Sigmoid colon (tissue), 7 donors: Measurements from ENCODE around the gene PDE1A. TPM values are rescaled to one million over a fixed set of nuclear protein-coding genes. Genes with fewer than 3 reads are reported as not detected.
A peak's percentile ranks its signal among the peaks of the same experiment; 100 is the strongest.

Experiments used
- DNase-seq: peaks from one replicate; pipeline ENCODE4 v3.0.0-alpha.2; 2019
- H3K27ac ChIP-seq, 4 donors: fragments of 200-600 bp; sonication (generic); one replicate each; pipeline ENCODE4 v1.5.1; 2016 to 2019; ENCODE audit warnings: mild to moderate bottlenecking in 1 of 4
- H3K27me3 ChIP-seq, 3 donors: fragments of 200-600 bp; sonication (generic); one replicate each; pipeline ENCODE4 v1.5.1; 2019; ENCODE audit warnings: mild to moderate bottlenecking in 1 of 3
- H3K36me3 ChIP-seq, 4 donors: fragments of 200-600 bp; sonication (generic); one replicate each; pipeline ENCODE4 v1.5.1; 2016 to 2019
- H3K4me1 ChIP-seq, 4 donors: fragments of 200-600 bp; sonication (generic); one replicate each; pipeline ENCODE4 v1.5.1; 2017 to 2019
- H3K4me3 ChIP-seq, 4 donors: fragments of 200-600 bp; sonication (generic); one replicate each; pipeline ENCODE4 v1.5.1; 2017 to 2019; ENCODE audit warnings: mild to moderate bottlenecking in 2 of 4, moderate library complexity in 1 of 4
- H3K9me3 ChIP-seq, 4 donors: fragments of 200-600 bp in 3 of 4; sonication (generic) in 3 of 4; one replicate each; pipeline versions ENCODE4 v1.5.1 to v1.6.1; 2013 to 2019
- CTCF ChIP-seq, 4 experiments: fragments of 450-650 bp in 3 of 4; fragments of 200-600 bp in 1 of 4; IDR thresholded peaks; one replicate each; pipeline ENCODE4 v1.5.1; 2016 to 2019; ENCODE audit warnings: antibody characterized with exemption in 4 of 4, mild to moderate bottlenecking in 3 of 4, moderate library complexity in 2 of 4
- EP300 ChIP-seq, 4 donors: sonication (generic); formaldehyde crosslinking; IDR thresholded peaks; one replicate each; pipeline ENCODE4 v1.6.1; 2017; ENCODE audit warnings: antibody characterized with exemption in 4 of 4
- POLR2A ChIP-seq, 2 donors: fragments of 450-650 bp; IDR thresholded peaks; one replicate each; pipeline ENCODE4 v1.6.1; 2016; ENCODE audit warnings: antibody characterized with exemption in 2 of 2, mild to moderate bottlenecking in 2 of 2, moderate library complexity in 2 of 2
- POLR2AphosphoS5 ChIP-seq, 4 donors: sonication (generic); formaldehyde crosslinking; IDR thresholded peaks; one replicate each; pipeline ENCODE4 v1.6.1; 2017; ENCODE audit warnings: antibody characterized with exemption in 4 of 4
- WGBS, 2 donors: extraction: QIAGEN DNeasy Blood & Tissue Kit; methylation state at CpG; one replicate each; pipeline ENCODE4 v1.1.7; 2013; 5-methylcytosine and 5-hydroxymethylcytosine counted together
- intact Hi-C: fragments of 100-400 bp; cut with DNase I; formaldehyde crosslinking; loops from one replicate; pipeline ENCODE4 v1.15.1; 2023
- polyA plus RNA-seq, 3 donors: library from polyadenylated mRNA; stranded (reverse); fragments of 200-250 nt; gene quantifications; one replicate each; pipeline ENCODE4 v1.2.3, GENCODE V29; 2013
- total RNA-seq, 4 donors: library from RNA; depleted of rRNA; stranded (reverse); fragments of >200 nt; gene quantifications; one replicate each; pipeline ENCODE4 v1.1.0, GENCODE V29; 2016
- donor health status: healthy with polysubstance abuse.
- donor health status: Bipolar disorder and iron deficiency.
- donor health status: healthy.

The PDE1A gene
- total and polyA plus RNA-seq, 7 donors = 0.69 to 37.1 (median 17.2) TPM

- intact Hi-C loops = no loop called here
- Histone ChIP-seq H3K4me3 (no peak overlapping the region), H3K4me1 (peaks cover 0 to 25% (median 11%) of the 10 kb centered on the region in 4 donors), H3K27me3 (no peaks in the 10 kb centered on the region), H3K27ac (peak overlapping the region; percentile 70 to 76 (median 72)), H3K9me3 (peaks cover 0 to 2% (median 0%) of the 10 kb centered on the region in 4 donors), H3K36me3 (no peaks in the 10 kb centered on the region)
- DNase-seq = peak; percentile 78
- TF ChIP-seq EP300 (IDR thresholded peaks at IDR 0.05) (no peak), POLR2AphosphoS5 (IDR thresholded peaks at IDR 0.05) (peak; percentile 38 to 78 (median 55))
- 6 to 49% methylated on average over 2 of the region's 2 CpGs for WGBS, 2 donors
Observed at GRCh38 chr2:182372661-182373060, 54.2 kb downstream of the PDE1A start.

DNA sequence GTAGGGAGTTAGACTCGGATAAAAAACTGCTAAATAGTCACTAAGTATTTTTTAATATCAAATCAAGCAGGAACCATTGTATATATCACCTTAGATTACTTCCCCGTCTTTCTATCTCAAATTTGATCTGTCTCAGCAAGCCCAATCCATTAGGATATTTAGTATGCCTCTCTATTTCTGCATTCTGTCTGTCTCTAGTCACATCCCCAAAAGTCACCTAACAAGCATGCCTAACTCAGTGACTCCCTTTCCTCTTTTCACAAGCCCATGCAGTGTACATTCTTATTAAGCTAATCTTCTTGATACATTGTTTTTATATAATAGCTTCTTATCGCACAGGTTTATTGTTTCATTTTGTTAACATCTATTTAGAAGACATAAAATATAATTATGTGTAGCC, 57.8 kb downstream of the PDE1A start:
- Histone ChIP-seq H3K27me3 (no peaks in the 10 kb centered on the region), H3K9me3 (no peaks in the 10 kb centered on the region), H3K4me1 (peaks cover 0 to 25% (median 11%) of the 10 kb centered on the region in 4 donors), H3K4me3 (no peak overlapping the region), H3K27ac (peak overlapping the region; percentile 5 to 24 (median 10)), H3K36me3 (no peaks in the 10 kb centered on the region)
- TF ChIP-seq CTCF (IDR thresholded peaks at IDR 0.05) (no peak), EP300 (IDR thresholded peaks at IDR 0.05) (no peak), POLR2AphosphoS5 (IDR thresholded peaks at IDR 0.05) (no peak), POLR2A (IDR thresholded peaks at IDR 0.05) (no peak)
- DNase-seq = no peak
- 85 to 92% methylated on average over 3 of the region's 3 CpGs for WGBS, 2 donors
- intact Hi-C loops = loop anchor here (5.0 kb wide), 1 partner anchor 53 kb away; no protein-coding TSS in a partner anchor

DNA sequence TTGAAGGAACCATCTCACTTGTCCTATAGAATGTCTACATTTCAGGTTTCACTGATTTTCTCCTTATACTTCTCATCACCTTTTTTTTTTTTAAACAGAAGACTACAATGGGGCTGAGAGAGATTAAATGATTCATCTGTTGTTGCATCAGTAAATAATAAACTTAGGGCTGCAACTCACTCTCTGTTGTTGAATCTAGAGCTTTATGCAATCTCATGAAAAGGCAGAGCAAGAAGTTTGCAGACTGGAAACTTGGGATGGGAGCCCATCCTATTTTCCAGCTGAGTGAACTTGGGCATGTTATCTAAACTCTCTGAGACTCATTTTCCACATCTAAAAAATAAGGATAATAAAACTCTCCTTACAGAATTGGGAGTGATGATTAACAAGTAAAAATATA, 58.4 kb downstream of the PDE1A start:
- no peak for DNase-seq
- TF ChIP-seq CTCF (IDR thresholded peaks at IDR 0.05) (no peak), POLR2A (IDR thresholded peaks at IDR 0.05) (no peak), POLR2AphosphoS5 (IDR thresholded peaks at IDR 0.05) (no peak), EP300 (IDR thresholded peaks at IDR 0.05) (no peak)
- peak overlapping the region in 3 of 4 donors; percentile 5 to 24 (median 14) for H3K27ac ChIP-seq

GRCh38 chr2:182367401-182367800, 59.4 kb downstream of the PDE1A start:
- intact Hi-C loops = loop anchor here (5.0 kb wide), 1 partner anchor 55 kb away; no protein-coding TSS in a partner anchor

More for the DNA sequence above, 58.4 kb downstream of the PDE1A start:
- intact Hi-C loops = loop anchor here (5.0 kb wide), 1 partner anchor 54 kb away; no protein-coding TSS in a partner anchor
- Histone ChIP-seq H3K9me3 (no peaks in the 10 kb centered on the region), H3K4me3 (no peak overlapping the region), H3K27me3 (no peaks in the 10 kb centered on the region), H3K36me3 (no peaks in the 10 kb centered on the region), H3K4me1 (peaks cover 0 to 25% (median 11%) of the 10 kb centered on the region in 4 donors)

GRCh38 chr2:182366628-182367027, 60.2 kb downstream of the PDE1A start:
- H3K9me3 ChIP-seq = no peaks in the 10 kb centered on the region
- intact Hi-C loops = loop anchor here (5.0 kb wide), 1 partner anchor 56 kb away; no protein-coding TSS in a partner anchor

More at GRCh38 chr2:182367401-182367800, 59.4 kb downstream of the PDE1A start:
- H3K36me3 ChIP-seq = no peaks in the 10 kb centered on the region
- peak overlapping the region in 3 of 4 donors; percentile 14 to 51 (median 29) for H3K27ac ChIP-seq
- H3K4me3 ChIP-seq = no peak overlapping the region
- no peak for DNase-seq
- 89 to 96% methylated on average over 2 of the region's 2 CpGs for WGBS, 2 donors
- peaks cover 0 to 15% (median 6%) of the 10 kb centered on the region in 4 donors for H3K4me1 ChIP-seq
- no peak for TF ChIP-seq EP300 (IDR thresholded peaks at IDR 0.05)
- no peak for TF ChIP-seq POLR2A (IDR thresholded peaks at IDR 0.05)
- TF ChIP-seq CTCF (IDR thresholded peaks at IDR 0.05) = no peak
- TF ChIP-seq POLR2AphosphoS5 (IDR thresholded peaks at IDR 0.05) = no peak
- no peaks in the 10 kb centered on the region for H3K9me3 ChIP-seq
- H3K27me3 ChIP-seq = no peaks in the 10 kb centered on the region

More at GRCh38 chr2:182366628-182367027, 60.2 kb downstream of the PDE1A start:
- Histone ChIP-seq H3K27ac (peak overlapping the region in 3 of 4 donors; percentile 14 to 64 (median 40)), H3K4me1 (peaks cover 0 to 8% (median 3%) of the 10 kb centered on the region in 4 donors), H3K36me3 (no peaks in the 10 kb centered on the region), H3K27me3 (no peaks in the 10 kb centered on the region), H3K4me3 (no peak overlapping the region)
- DNase-seq = peak; percentile 81
- TF ChIP-seq POLR2AphosphoS5 (IDR thresholded peaks at IDR 0.05) (peak; percentile 66 to 81 (median 79)), POLR2A (IDR thresholded peaks at IDR 0.05) (no peak), EP300 (IDR thresholded peaks at IDR 0.05) (peak; percentile 27 to 69 (median 58)), CTCF (IDR thresholded peaks at IDR 0.05) (no peak)
- WGBS, 2 donors = 67 to 77% methylated on average over 4 of the region's 4 CpGs
